CD4-positive, alpha-beta T cell treated with Interleukin-2 at 100 ng/mL for 4 hours (primary cell): ENCODE measurements around the gene SLC3A2.
"Not testable (repeated sequence)": the region's sequence is repeated elsewhere in the genome, so short reads cannot be mapped to it uniquely, and the experiment has no call there.

Experiments used
- DNase-seq: peaks from one replicate; pipeline ENCODE4 v3.0.0-alpha.2; 2020; ENCODE audit warnings: low spot score

SLC3A2 gene

DNA sequence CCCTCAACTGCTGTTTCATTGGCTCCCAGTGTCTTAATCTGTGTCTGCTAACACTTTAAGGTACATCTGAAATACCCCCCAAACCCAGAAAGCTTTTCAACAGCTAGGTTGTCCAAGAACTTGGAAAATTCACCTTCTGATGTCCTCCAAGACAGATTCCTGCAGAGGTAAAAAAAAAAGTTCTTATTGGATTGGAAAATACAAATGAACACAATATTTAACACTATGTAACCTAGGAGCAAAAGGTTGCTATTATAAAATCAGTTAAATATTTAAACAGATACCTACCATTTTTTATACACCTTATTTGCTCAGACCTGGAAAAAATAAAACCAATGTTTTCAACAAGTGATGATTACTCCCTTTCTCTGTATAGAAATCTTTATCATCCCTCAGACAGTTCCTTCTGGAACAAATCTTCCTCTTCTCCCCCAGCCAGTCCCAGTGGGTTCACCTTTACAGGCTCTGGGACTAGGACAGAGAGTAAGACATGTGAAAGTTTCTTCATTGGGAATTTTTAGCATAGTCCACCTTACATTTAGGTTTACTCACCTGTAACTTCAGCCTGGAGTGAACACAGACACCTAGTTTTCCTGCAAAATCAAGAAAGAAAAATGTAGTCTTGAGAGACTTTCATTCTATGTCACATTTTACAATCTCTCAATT is 28.0 kb upstream of the SLC3A2 start:
- DNase-seq, result no peak

DNA sequence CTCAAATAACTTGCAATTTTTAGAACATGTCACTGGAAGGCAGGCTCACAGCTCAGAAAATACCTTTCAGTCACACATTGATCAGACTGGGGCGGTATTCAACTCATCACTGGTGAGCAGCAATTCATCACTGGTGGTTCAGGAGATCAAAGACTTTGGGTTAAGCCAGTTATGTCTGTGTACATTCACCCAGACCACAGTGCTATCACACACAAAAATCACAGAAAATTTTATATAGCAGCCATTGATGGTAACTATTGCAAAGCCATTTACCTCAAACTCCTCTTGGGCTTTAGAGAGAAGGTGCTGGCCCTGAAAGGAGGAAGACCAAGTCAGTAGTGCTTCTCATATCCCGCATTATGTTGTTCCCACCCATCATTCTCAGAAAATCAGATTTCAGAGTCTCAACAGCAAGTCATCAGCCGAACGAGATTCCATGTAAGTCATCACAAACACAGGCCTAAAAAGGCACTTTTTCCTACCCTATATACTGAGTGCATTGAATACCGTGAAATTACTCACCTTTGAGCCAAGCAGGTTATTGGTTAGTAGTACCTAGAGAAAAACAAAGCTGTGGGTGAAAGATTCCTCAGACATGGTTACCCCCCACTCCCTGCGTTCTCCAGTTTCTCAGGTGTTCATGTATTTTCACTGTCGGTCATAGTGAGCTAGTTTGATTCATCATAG is 27.3 kb upstream of the SLC3A2 start:
- peak; percentile 71 for DNase-seq

DNA sequence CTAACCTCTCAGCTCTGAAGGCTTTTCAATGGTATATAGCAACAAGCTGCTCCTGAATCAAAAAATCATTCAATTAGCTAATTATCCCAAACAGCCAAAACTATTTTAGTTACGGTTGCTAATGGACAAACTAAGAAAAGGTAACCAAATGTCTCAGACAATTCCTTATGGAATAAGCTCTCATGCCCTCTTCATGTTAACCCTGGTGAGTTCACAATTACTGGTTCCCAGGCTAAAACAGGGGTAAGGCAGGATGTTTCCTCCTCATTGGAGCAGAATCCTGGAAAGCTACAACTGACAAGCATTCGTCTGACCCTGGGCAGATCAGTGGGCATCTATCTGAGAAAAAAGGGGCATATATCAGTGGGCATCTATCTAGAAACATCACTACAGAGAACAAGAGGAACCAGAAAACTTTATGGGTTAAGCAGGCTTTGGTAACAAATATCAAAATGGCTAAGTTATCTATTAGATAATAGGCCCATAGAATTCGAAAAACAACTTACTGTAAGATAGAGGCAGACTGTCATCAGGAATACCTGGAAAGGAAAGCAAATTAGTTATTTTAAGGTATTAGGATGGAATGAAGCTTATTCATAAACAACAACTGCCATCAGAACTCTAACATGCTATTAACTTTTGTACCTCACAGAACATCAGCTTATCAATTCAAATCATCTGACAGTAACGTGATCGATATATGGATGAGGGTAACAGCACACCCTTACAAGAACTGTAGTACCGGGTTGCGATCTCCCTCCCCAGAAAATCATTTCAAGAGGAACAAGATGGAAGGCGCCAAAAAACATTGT is 26.5 kb upstream of the SLC3A2 start:
- DNase-seq, result no peak

DNA sequence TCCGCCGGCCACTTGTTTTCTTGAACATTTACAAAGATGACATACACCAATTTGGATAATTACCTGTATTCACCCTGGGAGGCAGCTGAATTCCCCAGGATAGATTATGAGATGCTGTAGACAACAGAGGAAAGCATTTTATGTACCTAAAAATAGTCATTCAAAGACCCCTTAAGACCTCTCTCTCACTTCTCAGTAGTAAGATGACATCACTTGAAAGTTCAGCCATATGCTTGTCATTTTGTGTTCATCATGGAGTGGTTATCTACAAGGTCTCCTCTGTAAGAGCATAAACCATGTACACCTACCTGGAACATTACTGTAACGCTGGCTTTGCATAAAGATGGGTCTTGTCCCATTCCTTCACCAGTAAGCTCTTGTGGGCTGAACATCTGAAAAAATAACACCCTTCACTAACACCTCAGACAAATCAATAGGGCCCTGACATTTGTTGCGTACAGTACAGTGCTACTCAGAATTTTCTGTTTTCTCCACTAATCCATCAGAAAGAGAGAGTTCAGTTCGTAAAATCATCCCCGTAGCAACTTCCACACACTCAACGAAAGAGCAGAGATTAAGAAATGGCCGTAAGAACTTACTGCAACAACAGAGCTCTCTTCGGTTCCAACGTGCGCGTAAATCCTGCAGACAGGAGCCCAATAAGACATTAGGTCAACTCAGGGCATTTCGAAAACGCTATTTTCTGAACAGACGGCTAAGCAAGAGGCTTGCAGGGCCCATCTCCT is 25.7 kb upstream of the SLC3A2 start:
- DNase-seq, result no peak

DNA sequence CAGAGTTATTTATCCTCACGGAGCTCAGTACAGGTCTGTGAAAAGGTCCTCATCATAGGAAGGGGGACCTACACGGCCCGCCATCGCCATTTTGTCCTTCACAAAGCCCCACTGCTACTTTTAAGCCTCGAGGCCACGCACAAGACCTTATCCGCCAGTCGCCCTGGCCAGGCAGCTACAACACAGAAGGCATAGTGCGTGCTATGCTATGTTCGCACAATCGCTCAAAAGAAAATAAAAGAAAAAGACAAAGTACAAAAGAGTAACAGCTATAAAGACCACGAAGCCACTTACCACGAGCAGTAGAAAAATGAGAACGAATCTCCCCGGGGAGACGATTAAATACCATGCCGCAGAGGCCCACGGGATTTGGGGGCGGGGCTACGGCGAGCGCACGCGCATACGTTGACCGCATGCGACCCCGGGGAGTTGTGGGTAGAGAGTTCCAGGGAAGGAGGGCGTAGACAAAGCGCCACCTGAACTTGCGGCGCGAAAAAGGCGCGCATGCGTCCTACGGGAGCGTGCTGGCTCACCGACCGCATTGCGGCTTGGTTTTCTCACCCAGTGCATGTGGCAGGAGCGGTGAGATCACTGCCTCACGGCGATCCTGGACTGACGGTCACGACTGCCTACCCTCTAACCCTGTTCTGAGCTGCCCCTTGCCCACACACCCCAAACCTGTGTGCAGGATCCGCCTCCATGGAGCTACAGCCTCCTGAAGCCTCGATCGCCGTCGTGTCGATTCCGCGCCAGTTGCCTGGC is 24.9 kb upstream of the SLC3A2 start:
- peak; percentile 99 for DNase-seq

DNA sequence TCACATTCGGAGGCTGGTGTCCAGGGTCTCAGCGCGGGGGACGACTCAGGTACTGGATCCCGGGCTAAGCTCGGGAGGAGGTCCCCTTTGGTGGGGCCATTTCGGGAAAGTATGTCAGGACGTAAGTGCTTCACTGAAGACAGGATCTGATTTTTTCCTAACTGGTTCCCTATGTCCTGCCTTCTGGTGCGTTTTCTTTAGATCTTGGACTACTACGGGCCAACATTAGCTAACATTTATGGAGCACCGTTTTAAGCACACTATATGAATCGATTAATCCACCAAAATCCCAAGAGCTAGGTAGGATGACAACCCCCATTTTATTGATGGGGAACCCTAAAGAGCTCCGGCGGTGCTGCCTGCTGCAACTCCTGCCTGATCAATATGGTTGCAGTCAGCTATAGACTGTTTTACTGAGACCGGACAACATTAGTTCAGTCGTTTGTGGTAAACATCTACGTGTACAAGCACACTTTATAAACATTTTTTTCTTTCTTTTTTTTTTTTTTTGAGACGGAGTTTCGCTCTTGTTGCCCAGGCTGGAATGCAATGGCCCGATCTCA is 24.3 kb upstream of the SLC3A2 start:
- peak; percentile 19 for DNase-seq

DNA sequence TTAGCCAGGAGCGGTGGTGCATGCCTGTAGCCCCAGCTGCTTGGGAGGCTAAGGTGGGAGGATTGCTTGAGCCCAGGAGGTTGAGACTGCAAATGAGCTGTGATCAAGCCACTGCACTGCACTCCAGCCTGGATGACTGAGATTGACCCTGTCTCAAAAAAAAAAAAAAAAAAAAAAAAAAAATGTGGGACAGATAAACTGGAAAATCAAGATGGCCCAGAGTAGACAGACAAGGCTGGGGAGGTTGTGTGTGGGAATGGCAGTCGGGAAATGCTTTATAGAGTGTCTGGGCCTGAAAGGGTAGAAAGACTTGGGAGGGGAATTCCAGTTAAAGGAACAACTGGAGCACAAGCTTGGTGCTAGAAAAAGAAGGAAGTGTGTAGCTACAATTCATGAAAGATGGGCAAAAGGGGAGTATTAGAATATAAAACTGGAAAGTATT is 23.1 kb upstream of the SLC3A2 start:
- no peak for DNase-seq

DNA sequence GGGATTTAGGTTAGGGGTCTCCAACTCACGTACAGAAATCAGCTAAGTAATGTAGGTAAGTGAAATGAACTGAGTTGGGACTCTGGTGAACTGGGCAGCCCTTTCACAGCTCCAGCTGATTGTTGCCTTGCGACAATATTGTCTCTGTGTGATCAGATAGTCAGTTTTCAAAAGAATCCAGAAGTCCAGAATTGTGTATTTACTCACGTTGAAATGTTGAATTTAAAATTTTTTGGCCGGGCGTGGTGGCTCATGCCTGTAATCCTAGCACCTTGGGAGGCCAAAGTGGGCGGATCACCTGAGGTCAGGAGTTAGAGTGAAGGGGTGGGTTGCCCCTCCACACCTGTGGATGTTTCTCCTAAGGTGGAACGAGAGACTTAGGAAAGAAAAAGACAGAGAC is 22.5 kb upstream of the SLC3A2 start:
- DNase-seq, result no peak

DNA sequence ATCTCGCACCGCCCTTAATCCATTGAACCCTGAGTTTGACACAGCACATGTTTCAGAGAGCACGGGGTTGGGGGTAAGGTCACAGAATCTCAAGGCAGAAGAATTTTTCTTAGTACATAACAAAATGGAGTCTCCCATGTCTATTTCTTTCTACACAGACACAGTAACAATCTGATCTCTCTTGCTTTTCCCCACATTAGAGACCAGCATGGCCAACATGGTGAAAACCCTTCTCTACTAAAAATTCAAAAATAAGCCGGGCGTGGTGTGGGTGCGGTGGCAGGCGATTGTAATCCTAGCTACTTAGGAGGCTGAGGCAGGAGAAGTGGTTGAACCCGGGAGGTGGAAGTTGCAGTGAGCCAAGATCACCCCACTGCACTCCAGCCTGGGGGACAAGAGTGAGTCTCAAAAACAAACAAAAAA is 21.4 kb upstream of the SLC3A2 start:
- DNase-seq, result not testable (repeated sequence)

DNA sequence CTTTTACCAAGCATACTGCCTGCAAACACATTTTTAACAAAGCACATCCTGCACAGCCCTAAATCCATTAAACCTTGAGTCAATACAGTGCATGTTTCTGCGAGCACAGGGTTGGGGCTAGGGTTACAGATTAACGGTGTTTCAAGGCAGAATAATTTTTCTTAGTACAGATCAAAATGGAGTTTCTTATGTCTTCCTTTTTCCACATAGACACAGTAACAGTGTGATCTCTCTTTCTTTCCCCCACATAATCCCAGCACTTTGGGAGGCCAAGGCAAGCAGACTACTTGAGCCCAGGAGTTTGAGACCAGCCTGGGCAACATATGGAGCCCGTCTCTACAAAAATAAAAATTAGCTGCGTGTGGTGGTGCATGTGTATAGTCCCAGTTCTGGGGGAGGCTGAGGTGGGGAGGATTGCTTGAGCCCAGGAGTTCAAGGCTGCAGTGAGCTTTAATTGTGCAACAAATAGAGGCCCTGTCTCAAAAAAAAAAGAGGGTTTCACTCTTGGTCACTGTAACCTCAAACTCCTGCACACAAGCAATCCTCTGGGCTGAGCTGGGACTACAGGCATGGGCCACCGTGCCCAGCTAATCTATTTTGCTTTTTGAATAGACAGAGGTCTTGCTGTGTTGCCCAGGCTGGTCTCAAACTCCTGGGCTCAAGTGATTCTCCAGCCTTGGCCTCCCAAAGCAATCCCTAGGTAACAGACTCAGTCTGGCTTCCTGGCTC is 19.7 kb upstream of the SLC3A2 start:
- no peak for DNase-seq

DNA sequence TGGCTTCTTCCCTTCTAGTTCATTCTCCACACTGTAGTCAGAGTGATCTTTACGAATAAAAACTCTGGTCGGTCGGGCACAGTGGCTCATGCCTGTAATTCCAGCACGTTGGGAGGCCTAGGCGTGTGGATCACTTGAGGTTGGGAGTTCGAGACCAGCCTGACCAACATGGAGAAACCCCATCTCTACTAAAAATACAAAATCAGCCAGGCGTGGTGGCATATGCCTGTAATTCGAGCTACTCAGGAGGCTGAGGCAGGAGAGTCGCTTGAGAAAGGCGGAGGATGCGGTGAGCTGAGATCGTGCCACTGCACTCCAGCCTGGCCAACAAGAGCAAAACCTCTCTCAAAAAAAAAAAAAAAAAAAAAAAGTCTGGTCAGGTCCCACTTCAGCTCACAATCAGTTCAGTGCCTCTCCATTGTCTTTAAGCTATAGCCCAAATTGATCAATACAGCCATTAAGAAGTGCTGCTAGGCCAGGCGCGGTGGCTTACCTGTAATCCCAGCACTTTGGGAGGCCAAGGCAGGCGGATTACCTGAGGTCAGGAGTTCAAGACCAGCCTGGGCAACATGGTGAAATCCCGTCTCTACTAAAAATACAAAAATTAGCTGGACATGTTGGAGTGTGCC is 19.0 kb upstream of the SLC3A2 start:
- DNase-seq, result not testable (repeated sequence)

DNA sequence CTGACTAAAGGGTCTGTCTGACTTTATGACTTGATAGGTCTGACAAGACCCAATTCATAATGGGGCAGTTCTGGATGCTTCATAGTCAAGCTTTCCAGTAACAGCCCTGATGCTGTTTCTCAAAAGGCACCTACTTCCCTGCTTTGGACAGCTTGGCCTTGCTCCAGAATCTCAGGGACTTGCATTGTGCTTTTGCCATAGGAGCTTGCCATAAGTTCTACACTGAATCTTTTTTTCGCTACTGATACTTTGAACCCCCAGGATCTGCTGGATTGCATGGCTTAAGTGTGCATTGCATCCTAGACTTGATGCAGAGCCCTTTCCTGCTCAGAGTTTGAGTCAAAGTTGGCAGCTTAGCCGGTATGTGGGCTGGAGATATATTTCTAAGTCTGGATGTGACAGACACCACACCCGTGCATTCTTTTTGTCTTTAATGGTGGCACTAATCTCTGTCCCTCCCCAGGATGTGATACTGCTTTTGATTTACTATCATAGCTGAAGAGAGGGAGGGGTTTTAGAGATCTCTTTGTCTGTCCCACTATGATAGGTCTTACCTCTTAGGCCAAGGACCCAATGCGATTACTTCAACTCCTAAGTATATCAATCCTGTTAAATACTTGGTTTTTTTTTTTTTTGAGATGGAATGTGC is 16.9 kb upstream of the SLC3A2 start:
- no peak for DNase-seq

DNA sequence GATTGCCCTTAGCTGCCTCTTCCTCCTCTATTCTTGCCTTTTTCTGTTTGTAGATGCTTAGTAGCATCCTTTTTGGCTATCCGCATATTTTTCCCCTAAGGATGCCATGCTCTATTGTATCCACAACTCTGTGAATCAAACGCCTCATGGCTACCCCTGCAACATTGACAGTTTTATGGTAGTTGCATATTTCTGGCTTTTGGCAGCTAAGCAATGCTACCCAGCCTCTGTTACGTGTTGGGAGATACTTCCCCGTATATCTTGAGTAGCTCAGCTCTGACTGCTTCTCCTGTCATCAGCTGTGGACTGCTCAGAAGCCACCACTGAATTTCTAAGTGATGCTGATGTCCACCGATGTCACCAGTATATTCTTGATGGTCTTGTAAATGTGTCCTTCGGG is 15.1 kb upstream of the SLC3A2 start:
- DNase-seq, result no peak

DNA sequence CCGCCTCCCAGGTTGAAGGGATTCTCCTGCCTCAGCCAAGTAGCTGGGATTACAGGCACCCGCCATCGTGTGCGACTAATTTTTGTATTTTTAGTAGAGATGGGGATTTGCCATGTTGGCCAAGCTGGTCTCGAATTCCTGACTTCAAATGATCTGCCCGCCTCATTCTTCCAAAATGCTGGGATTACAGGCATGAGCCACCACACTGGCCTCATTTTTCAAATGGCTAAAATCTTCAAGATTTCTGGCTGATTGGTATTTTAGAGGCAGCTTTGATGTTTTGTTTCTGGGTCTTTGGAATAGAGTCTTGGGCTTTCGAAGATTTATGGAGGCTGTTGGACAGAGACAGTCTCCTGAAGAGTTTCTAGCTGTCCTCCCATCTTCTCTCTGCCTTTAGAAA is 5.8 kb upstream of the SLC3A2 start:
- no peak for DNase-seq

DNA sequence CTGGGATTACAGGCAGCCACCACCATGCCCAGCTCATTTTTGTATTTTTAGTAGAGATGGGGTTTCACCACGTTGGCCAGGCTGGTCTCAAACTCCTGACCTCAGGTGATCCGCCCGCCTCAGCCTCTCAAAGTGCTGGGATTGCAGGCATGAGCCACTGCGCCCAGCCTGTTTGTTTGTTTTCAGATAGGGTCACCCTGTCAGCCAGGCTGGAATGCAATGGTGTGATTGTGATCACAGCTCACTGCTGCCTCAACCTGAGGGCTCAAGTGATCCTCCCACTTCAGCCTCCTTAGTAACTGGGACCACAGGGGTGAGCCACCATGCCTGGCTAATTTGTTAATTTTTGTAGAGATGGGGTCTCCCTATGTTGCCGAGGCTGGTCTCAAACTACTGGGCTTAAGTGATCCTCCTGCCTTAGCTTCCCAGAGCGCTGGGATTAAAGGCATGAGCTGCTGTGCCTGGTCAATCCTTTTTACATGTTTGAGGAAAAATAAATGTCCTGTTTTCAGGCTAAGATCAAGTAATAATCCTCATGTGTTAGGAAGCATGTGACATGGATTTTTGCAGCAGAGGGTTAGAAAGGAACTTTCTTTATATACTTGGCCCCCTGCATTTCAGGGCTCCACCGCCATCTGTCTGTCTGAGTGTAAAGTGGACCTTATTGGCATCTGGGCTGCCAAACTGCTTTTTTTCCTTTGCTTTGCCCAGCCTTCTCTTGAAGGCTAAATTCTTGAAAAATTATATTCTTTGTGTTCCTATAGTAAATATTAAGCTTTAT is 4.8 kb upstream of the SLC3A2 start:
- DNase-seq, result no peak

DNA sequence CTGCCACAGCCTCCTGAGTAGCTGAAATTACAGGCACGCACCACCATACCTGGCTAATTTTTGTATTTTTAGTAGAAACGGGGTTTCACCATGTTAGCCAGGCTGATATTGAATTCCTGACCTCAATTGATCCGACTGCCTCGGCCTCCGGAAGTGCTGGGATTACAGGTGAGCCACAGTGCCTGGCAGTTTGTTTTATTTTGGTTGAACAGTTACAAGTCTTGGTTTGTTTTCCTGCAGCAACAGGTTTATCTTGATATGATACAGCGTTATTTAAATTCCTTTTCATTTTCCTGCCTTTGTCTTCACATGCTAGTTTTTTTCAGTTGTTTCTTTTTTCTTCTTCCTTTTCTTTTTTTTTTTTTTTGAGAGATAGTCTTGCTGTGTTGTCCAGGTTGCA is 4.0 kb upstream of the SLC3A2 start:
- no peak for DNase-seq

DNA sequence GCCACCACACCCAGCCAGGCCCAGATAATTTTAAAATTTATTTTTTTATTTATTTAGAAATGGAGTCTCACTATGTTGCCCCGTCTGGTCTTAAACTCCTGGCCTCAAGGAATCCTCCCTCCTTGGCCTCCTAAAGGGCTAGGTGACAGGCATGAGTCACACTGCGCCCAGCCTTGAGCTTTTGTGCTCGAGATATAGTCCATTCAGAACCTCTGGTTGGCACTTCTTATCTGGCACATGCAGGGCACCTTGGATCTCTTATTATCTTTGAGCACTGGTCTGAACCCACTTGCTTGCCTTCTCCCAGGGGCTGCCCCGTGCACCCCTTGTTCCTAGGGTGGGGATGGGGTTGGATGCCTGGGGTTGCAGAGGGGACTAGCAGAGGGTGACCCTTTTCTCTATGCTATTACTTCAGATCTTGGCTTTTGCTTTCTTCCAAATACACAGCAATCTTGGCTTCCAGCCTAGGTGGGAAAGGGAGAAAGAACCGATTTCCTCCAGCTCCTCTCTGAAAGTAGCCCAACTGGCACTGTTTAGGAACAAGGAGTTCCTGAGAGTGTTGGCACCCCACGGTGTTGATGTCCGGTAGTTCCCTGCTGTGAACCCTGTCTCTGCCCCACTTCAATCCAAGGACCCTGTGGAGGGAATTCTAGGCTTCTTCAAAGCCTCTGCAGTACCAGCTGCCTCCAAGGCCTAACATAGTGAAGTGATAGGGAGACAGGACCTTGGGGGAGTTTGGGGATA is 1.3 kb upstream of the SLC3A2 start:
- no peak for DNase-seq

DNA sequence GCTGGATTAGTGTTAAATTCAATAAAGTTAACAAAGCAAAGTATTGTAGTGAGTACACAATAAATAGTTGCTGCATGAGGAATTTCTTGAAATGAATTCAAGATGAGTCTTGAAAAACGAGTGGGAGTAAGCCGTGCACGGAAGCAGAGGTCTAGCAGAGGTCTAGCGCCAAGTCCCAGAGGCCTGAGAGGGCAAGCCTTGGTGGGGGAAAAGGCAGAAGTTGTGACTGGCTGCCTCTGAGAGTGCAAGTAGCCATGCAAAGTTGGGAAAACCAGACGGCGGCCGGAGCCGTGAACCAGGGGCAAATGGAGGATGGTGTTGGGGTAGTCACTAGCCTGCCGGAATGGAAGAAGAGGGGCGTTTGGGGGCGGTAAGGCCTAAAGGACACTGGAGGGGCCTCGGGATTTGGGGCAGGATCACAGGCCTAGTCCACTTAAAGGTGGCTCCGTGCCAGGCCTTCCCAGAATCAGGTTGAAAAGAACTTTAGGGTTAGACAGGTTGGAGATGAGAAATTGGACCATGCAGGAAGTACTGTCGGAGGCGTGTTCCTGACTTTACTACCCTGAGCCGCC is 379 bp upstream of the SLC3A2 start:
- no peak for DNase-seq
